ENCODE measurements around the gene MPC1L.
A peak's percentile ranks its signal among the peaks of the same experiment; 100 is the strongest.

Gene MPC1L

DNA sequence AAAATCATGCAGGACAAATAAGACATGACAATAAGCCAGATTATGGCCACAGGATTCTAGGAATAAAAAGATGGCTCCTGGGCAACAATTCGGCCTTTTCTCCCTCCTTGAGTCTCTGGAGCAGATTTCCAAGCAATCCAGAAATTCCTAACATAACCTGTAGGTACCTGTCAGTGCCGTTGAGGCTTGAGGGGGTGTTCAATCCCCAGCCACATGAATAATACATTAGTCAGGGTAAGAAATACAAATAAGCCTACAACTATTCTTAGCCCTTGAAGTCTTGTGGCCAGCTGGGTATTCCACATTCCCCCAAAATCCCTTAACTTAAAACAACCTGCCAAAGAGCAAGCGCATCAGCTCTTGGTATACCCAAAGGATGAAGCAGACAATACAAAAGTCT, 14.5 kb downstream of the MPC1L start:
- no peak overlapping the region for H3K4me3 ChIP-seq (ENCODE audit: low read depth in 1 of 2, low read length in 2 of 2)
- peaks cover 6% of the 10 kb centered on the region for H3K4me1 ChIP-seq (ENCODE audit: insufficient read depth, low read length)
- H3K9me3 ChIP-seq (ENCODE audit: low read length) = no peaks in the 10 kb centered on the region
- peaks cover 32% of the 10 kb centered on the region for H3K36me3 ChIP-seq (ENCODE audit: insufficient read depth, low read length)
- H3K9ac ChIP-seq (ENCODE audit: low read length) = no peak overlapping the region
- no peaks in the 10 kb centered on the region for H3K27me3 ChIP-seq (ENCODE audit: control insufficient read depth in 1 of 2, insufficient read depth in 2 of 2, low read length in 2 of 2)
- H3K27ac ChIP-seq (ENCODE audit: low read depth, low read length) = no peak overlapping the region

DNA sequence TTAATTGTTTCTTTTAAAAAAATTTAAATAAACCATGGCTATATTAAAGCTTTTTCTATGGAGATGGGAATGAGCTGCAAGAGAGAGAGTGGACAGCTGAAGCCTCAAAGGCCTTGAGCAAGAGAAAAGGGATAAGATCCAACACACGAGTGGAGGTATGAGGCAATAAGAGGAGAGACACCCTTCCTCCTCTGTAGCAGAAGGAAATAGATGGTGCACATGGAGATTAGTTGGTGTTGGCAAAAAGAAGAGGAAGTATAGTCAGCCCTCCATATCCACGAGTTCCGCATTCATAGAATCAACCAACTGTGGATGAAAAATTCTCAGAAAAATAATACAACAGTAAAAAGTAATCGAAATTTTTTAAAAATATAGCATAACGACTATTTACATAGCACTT, 20.9 kb downstream of the MPC1L start:
- Histone ChIP-seq H3K9ac (ENCODE audit: low read length) (no peak overlapping the region), H3K27ac (ENCODE audit: low read depth, low read length) (no peak overlapping the region), H3K27me3 (ENCODE audit: control insufficient read depth in 1 of 2, insufficient read depth in 2 of 2, low read length in 2 of 2) (peaks cover 0 to 5% of the 10 kb centered on the region in 2 donors), H3K9me3 (ENCODE audit: low read length) (no peaks in the 10 kb centered on the region), H3K36me3 (ENCODE audit: insufficient read depth, low read length) (no peaks in the 10 kb centered on the region), H3K4me3 (ENCODE audit: low read depth in 1 of 2, low read length in 2 of 2) (peak overlapping the region in 1 of 2 donors; percentile 44), H3K4me1 (ENCODE audit: insufficient read depth, low read length) (peaks cover 37% of the 10 kb centered on the region)

- no peaks in the 10 kb centered on the region for H3K9me3 ChIP-seq (ENCODE audit: low read length)
- H3K36me3 ChIP-seq (ENCODE audit: insufficient read depth, low read length) = no peaks in the 10 kb centered on the region
- H3K4me3 ChIP-seq (ENCODE audit: low read depth in 1 of 2, low read length in 2 of 2) = peak overlapping the region in 1 of 2 donors; percentile 44
- H3K27me3 ChIP-seq (ENCODE audit: control insufficient read depth in 1 of 2, insufficient read depth in 2 of 2, low read length in 2 of 2) = peaks cover 0 to 5% of the 10 kb centered on the region in 2 donors
- no peak overlapping the region for H3K9ac ChIP-seq (ENCODE audit: low read length)
- H3K27ac ChIP-seq (ENCODE audit: low read depth, low read length) = peak overlapping the region; percentile 48
- H3K4me1 ChIP-seq (ENCODE audit: insufficient read depth, low read length) = peaks cover 37% of the 10 kb centered on the region
Observed at GRCh38 chrX:40644821-40645358, 21.7 kb downstream of the MPC1L start.

GRCh38 chrX:40646489-40647306, 23.5 kb downstream of the MPC1L start:
- Histone ChIP-seq H3K4me1 (ENCODE audit: insufficient read depth, low read length) (peaks cover 37% of the 10 kb centered on the region), H3K4me3 (ENCODE audit: low read depth in 1 of 2, low read length in 2 of 2) (peak overlapping the region; percentile 60 to 63), H3K27me3 (ENCODE audit: control insufficient read depth in 1 of 2, insufficient read depth in 2 of 2, low read length in 2 of 2) (peaks cover 0 to 5% of the 10 kb centered on the region in 2 donors), H3K9me3 (ENCODE audit: low read length) (no peaks in the 10 kb centered on the region), H3K27ac (ENCODE audit: low read depth, low read length) (peak overlapping the region; percentile 87), H3K36me3 (ENCODE audit: insufficient read depth, low read length) (no peaks in the 10 kb centered on the region), H3K9ac (ENCODE audit: low read length) (peak overlapping the region; percentile 65)

DNA sequence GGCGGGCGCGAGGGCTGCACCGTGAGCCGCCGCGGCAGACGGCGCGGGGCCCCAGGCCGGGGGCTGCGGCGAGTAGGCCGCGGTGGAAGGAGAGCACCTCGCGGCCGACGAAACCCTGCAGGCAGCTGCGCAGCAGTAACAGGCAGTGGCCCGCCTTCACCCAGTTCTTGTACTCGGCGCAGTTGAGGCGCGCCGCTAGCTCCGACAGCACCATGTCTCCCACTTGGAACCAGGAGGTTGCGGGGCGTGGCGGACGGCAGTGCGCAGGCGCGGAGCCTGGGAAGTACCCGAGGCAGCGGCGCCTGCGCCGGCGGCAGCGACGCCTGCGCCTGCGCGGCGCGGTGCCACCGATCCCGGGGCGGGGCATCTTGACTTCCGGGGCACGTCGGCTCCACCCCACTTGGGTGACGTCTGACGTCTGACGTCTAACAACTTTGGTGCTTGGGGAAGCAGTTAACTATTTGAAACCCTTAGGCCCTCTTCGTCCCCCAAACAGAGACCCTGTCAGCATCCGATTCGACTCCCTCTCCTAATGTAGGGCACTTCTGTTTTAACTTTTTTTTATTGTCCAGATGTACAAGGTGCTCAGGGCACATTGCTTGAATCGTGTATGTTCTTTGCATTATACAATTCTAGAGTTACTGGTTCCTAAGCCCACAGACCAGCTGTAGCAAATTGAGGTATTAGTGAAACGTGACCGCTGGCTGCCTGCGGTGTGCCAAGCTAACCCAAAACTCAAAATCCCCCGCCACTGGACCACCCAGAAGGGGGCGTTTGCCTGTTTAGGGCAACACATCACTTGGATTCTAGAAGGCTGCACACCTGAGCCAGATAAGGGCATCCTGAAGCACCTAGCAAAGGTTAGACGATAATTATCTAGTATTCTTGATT, 24.3 kb downstream of the MPC1L start, which contains the start of gene CXorf38:
Gene CXorf38 (minus strand): TSS at position 255 of the 891 bp plus-strand sequence. CDS start 41 bp downstream, at position 214.
- Histone ChIP-seq H3K4me1 (ENCODE audit: insufficient read depth, low read length) (peaks cover 31% of the 10 kb centered on the region), H3K9ac (ENCODE audit: low read length) (peak within 1 kb of the TSS; percentile 65), H3K4me3 (ENCODE audit: low read depth in 1 of 2, low read length in 2 of 2) (peak within 1 kb of the TSS; percentile 60 to 63), H3K9me3 (ENCODE audit: low read length) (no peaks in the 10 kb centered on the region), H3K27me3 (ENCODE audit: control insufficient read depth in 1 of 2, insufficient read depth in 2 of 2, low read length in 2 of 2) (peaks cover 0 to 5% of the 10 kb centered on the region in 2 donors), H3K36me3 (ENCODE audit: insufficient read depth, low read length) (no peaks in the 10 kb centered on the region), H3K27ac (ENCODE audit: low read depth, low read length) (peak within 1 kb of the TSS; percentile 87)

GRCh38 chrX:40651620-40652223, 28.5 kb downstream of the MPC1L start:
- Histone ChIP-seq H3K9me3 (ENCODE audit: low read length) (no peaks in the 10 kb centered on the region), H3K27me3 (ENCODE audit: control insufficient read depth in 1 of 2, insufficient read depth in 2 of 2, low read length in 2 of 2) (peaks cover 0 to 4% of the 10 kb centered on the region in 2 donors), H3K4me3 (ENCODE audit: low read depth in 1 of 2, low read length in 2 of 2) (no peak overlapping the region), H3K27ac (ENCODE audit: low read depth, low read length) (no peak overlapping the region), H3K36me3 (ENCODE audit: insufficient read depth, low read length) (no peaks in the 10 kb centered on the region), H3K4me1 (ENCODE audit: insufficient read depth, low read length) (peaks cover 8% of the 10 kb centered on the region), H3K9ac (ENCODE audit: low read length) (no peak overlapping the region)

DNA sequence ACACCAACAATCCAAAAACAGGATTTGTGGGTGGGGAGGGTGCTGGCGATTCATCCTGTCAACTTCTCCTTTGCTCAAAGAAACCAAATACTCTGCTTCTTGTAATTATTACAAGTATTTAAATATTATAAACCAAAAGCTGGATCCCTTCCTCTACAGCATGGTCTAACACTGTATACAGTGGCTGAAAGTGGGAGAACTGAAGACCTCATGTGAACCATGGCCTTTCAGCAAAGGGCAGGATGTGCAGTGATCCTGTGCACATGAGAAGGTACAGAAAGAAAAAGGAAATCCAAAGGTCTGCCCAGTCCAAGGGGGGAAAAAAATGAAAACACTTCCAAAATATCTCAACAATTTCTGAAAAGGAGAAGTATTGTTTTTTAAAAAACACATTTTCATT, 29.4 kb downstream of the MPC1L start:
- H3K9ac ChIP-seq (ENCODE audit: low read length) = no peak overlapping the region
- H3K27me3 ChIP-seq (ENCODE audit: control insufficient read depth in 1 of 2, insufficient read depth in 2 of 2, low read length in 2 of 2) = no peaks in the 10 kb centered on the region
- H3K9me3 ChIP-seq (ENCODE audit: low read length) = no peaks in the 10 kb centered on the region
- peaks cover 6% of the 10 kb centered on the region for H3K4me1 ChIP-seq (ENCODE audit: insufficient read depth, low read length)
- peaks cover 4% of the 10 kb centered on the region for H3K36me3 ChIP-seq (ENCODE audit: insufficient read depth, low read length)
- no peak overlapping the region for H3K27ac ChIP-seq (ENCODE audit: low read depth, low read length)
- no peak overlapping the region for H3K4me3 ChIP-seq (ENCODE audit: low read depth in 1 of 2, low read length in 2 of 2)

DNA sequence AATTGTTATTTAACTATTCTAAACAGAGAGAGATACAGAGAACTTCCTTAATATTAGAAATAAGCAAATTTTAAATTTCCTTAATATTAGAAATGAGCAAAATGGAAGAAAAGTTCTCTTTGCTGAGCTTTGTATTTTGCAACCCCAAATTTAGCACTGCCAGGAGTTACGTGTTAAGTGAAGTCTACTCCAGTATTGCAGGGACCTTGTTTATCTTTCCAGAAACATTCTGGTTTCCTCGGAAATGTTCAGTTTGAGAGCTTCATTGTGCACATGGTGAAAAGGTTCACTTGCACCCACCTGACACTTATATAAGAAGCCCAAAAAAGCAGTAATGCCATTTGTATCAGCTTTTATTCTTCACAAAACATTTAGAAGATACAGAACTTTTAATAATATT, 30.3 kb downstream of the MPC1L start:
- Histone ChIP-seq H3K27me3 (ENCODE audit: control insufficient read depth in 1 of 2, insufficient read depth in 2 of 2, low read length in 2 of 2) (no peaks in the 10 kb centered on the region), H3K9me3 (ENCODE audit: low read length) (no peaks in the 10 kb centered on the region), H3K36me3 (ENCODE audit: insufficient read depth, low read length) (peaks cover 4% of the 10 kb centered on the region), H3K4me1 (ENCODE audit: insufficient read depth, low read length) (no peaks in the 10 kb centered on the region), H3K4me3 (ENCODE audit: low read depth in 1 of 2, low read length in 2 of 2) (no peak overlapping the region), H3K9ac (ENCODE audit: low read length) (no peak overlapping the region), H3K27ac (ENCODE audit: low read depth, low read length) (no peak overlapping the region)

GRCh38 chrX:40660381-40660780, 37.2 kb downstream of the MPC1L start:
- Histone ChIP-seq H3K27ac (ENCODE audit: low read depth, low read length) (no peak overlapping the region), H3K4me3 (ENCODE audit: low read depth in 1 of 2, low read length in 2 of 2) (no peak overlapping the region), H3K9ac (ENCODE audit: low read length) (no peak overlapping the region), H3K9me3 (ENCODE audit: low read length) (no peaks in the 10 kb centered on the region), H3K27me3 (ENCODE audit: control insufficient read depth in 1 of 2, insufficient read depth in 2 of 2, low read length in 2 of 2) (no peaks in the 10 kb centered on the region), H3K4me1 (ENCODE audit: insufficient read depth, low read length) (no peaks in the 10 kb centered on the region), H3K36me3 (ENCODE audit: insufficient read depth, low read length) (peaks cover 8% of the 10 kb centered on the region)

DNA sequence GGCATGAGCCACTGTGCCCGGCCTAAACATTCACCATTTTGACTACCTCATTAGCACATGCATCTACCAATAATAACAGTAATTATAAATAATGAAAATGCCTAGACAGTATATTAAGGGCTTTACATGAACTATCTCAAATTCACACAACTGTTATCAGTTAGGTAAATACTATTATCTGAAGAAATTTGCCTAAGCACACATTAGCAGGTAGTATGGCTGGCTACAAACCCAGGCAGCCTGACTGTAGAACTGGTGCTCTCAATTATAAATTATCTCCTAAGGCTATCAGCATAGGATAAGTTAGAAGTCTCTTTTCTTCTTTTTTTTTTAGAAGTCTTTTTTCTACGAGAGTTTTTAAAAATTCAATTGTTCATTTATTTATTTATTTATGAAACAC, 38.3 kb downstream of the MPC1L start:
- Histone ChIP-seq H3K4me3 (ENCODE audit: low read depth in 1 of 2, low read length in 2 of 2) (no peak overlapping the region), H3K9me3 (ENCODE audit: low read length) (no peaks in the 10 kb centered on the region), H3K27me3 (ENCODE audit: control insufficient read depth in 1 of 2, insufficient read depth in 2 of 2, low read length in 2 of 2) (no peaks in the 10 kb centered on the region), H3K4me1 (ENCODE audit: insufficient read depth, low read length) (no peaks in the 10 kb centered on the region), H3K9ac (ENCODE audit: low read length) (no peak overlapping the region), H3K36me3 (ENCODE audit: insufficient read depth, low read length) (peaks cover 8% of the 10 kb centered on the region), H3K27ac (ENCODE audit: low read depth, low read length) (no peak overlapping the region)

Data from muscle layer of colon (tissue), 2 donors.